ENCODE results near the gene MAGI1.

The MAGI1 gene

GRCh38 chr3:65443739-65444446 lies 594.8 kb downstream of the MAGI1 start:
- no peaks in the 10 kb centered on the region for H3K9me3 ChIP-seq (ENCODE audit: control insufficient read depth, insufficient read depth, low read length)
- no peak for DNase-seq (ENCODE audit: low read depth, low spot score)
- no peaks in the 10 kb centered on the region; the same call in 1 of the 2 replicates for H3K36me3 ChIP-seq (ENCODE audit: control insufficient read depth, insufficient read depth, low read length)
- no peak overlapping the region for H3K4me3 ChIP-seq (ENCODE audit: low read length)
- WGBS (ENCODE audit: insufficient coverage, insufficient read length) = no CpG with 5 or more reads among the region's 4 CpGs
- H3K27me3 ChIP-seq (ENCODE audit: control insufficient read depth, insufficient read depth, low read length) = no peaks in the 10 kb centered on the region
- 0 out of 2 replicates have a peak, but pooled peaks cover 1% of the 10 kb centered on the region for H3K4me1 ChIP-seq (ENCODE audit: control insufficient read depth, insufficient read depth, low read length)
- H3K27ac ChIP-seq (ENCODE audit: low read length) = no peak overlapping the region

- no peak overlapping the region for H3K27ac ChIP-seq (ENCODE audit: low read length)
- no peaks in the 10 kb centered on the region for H3K27me3 ChIP-seq (ENCODE audit: control insufficient read depth, insufficient read depth, low read length)
- peak; percentile 41 for DNase-seq (ENCODE audit: low read depth, low spot score)
- H3K9me3 ChIP-seq (ENCODE audit: control insufficient read depth, insufficient read depth, low read length) = no peaks in the 10 kb centered on the region
- H3K4me3 ChIP-seq (ENCODE audit: low read length) = no peak overlapping the region
- H3K36me3 ChIP-seq (ENCODE audit: control insufficient read depth, insufficient read depth, low read length) = no peaks in the 10 kb centered on the region; the same call in 1 of the 2 replicates
- WGBS (ENCODE audit: insufficient coverage, insufficient read length) = no CpG with 5 or more reads among the region's 6 CpGs
- 0 out of 2 replicates have a peak, but pooled peaks cover 1% of the 10 kb centered on the region for H3K4me1 ChIP-seq (ENCODE audit: control insufficient read depth, insufficient read depth, low read length)
These were observed 599.0 kb downstream of the MAGI1 start for GRCh38 chr3:65439641-65440284.

- WGBS (ENCODE audit: insufficient coverage, insufficient read length) = no CpG with 5 or more reads among the region's 1 CpG
- Histone ChIP-seq H3K27me3 (ENCODE audit: control insufficient read depth, insufficient read depth, low read length) (no peaks in the 10 kb centered on the region), H3K4me3 (ENCODE audit: low read length) (no peak overlapping the region), H3K36me3 (ENCODE audit: control insufficient read depth, insufficient read depth, low read length) (no peaks in the 10 kb centered on the region; the same call in 1 of the 2 replicates), H3K4me1 (ENCODE audit: control insufficient read depth, insufficient read depth, low read length) (no peaks in the 10 kb centered on the region), H3K27ac (ENCODE audit: low read length) (no peak overlapping the region), H3K9me3 (ENCODE audit: control insufficient read depth, insufficient read depth, low read length) (no peaks in the 10 kb centered on the region)
- no peak for DNase-seq (ENCODE audit: low read depth, low spot score)
These were observed 600.1 kb downstream of the MAGI1 start for GRCh38 chr3:65438612-65439011.

GRCh38 chr3:65438096-65438495 lies 600.6 kb downstream of the MAGI1 start:
- H3K9me3 ChIP-seq (ENCODE audit: control insufficient read depth, insufficient read depth, low read length) = no peaks in the 10 kb centered on the region
- DNase-seq (ENCODE audit: low read depth, low spot score) = no peak
- no CpG with 5 or more reads among the region's 3 CpGs for WGBS (ENCODE audit: insufficient coverage, insufficient read length)
- no peak overlapping the region for H3K4me3 ChIP-seq (ENCODE audit: low read length)
- no peaks in the 10 kb centered on the region for H3K4me1 ChIP-seq (ENCODE audit: control insufficient read depth, insufficient read depth, low read length)
- no peaks in the 10 kb centered on the region for H3K27me3 ChIP-seq (ENCODE audit: control insufficient read depth, insufficient read depth, low read length)
- H3K27ac ChIP-seq (ENCODE audit: low read length) = no peak overlapping the region
- no peaks in the 10 kb centered on the region; the same call in 1 of the 2 replicates for H3K36me3 ChIP-seq (ENCODE audit: control insufficient read depth, insufficient read depth, low read length)

- no peaks in the 10 kb centered on the region for H3K27me3 ChIP-seq (ENCODE audit: control insufficient read depth, insufficient read depth, low read length)
- H3K4me1 ChIP-seq (ENCODE audit: control insufficient read depth, insufficient read depth, low read length) = no peaks in the 10 kb centered on the region
- no CpG with 5 or more reads among the region's 1 CpG for WGBS (ENCODE audit: insufficient coverage, insufficient read length)
- no peak overlapping the region for H3K27ac ChIP-seq (ENCODE audit: low read length)
- no peaks in the 10 kb centered on the region for H3K9me3 ChIP-seq (ENCODE audit: control insufficient read depth, insufficient read depth, low read length)
- DNase-seq (ENCODE audit: low read depth, low spot score) = no peak
- H3K36me3 ChIP-seq (ENCODE audit: control insufficient read depth, insufficient read depth, low read length) = no peaks in the 10 kb centered on the region; the same call in 1 of the 2 replicates
- no peak overlapping the region for H3K4me3 ChIP-seq (ENCODE audit: low read length)
These were observed 602.1 kb downstream of the MAGI1 start for GRCh38 chr3:65436580-65436979.

- WGBS (ENCODE audit: insufficient coverage, insufficient read length) = no CpG with 5 or more reads among the region's 5 CpGs
These were observed 605.2 kb downstream of the MAGI1 start for GRCh38 chr3:65433480-65433879.

GRCh38 chr3:65432388-65433003 lies 606.2 kb downstream of the MAGI1 start:
- no peaks in the 10 kb centered on the region for H3K9me3 ChIP-seq (ENCODE audit: control insufficient read depth, insufficient read depth, low read length)
- no peak overlapping the region for H3K27ac ChIP-seq (ENCODE audit: low read length)
- no CpG with 5 or more reads among the region's 6 CpGs for WGBS (ENCODE audit: insufficient coverage, insufficient read length)
- H3K4me3 ChIP-seq (ENCODE audit: low read length) = no peak overlapping the region
- no peaks in the 10 kb centered on the region for H3K4me1 ChIP-seq (ENCODE audit: control insufficient read depth, insufficient read depth, low read length)
- H3K27me3 ChIP-seq (ENCODE audit: control insufficient read depth, insufficient read depth, low read length) = no peaks in the 10 kb centered on the region
- DNase-seq (ENCODE audit: low read depth, low spot score) = no peak
- H3K36me3 ChIP-seq (ENCODE audit: control insufficient read depth, insufficient read depth, low read length) = peaks cover 6% of the 10 kb centered on the region; the same call in 1 of the 2 replicates

More at GRCh38 chr3:65433480-65433879, 605.2 kb downstream of the MAGI1 start:
- Histone ChIP-seq H3K27me3 (ENCODE audit: control insufficient read depth, insufficient read depth, low read length) (no peaks in the 10 kb centered on the region), H3K4me3 (ENCODE audit: low read length) (no peak overlapping the region), H3K9me3 (ENCODE audit: control insufficient read depth, insufficient read depth, low read length) (no peaks in the 10 kb centered on the region), H3K27ac (ENCODE audit: low read length) (no peak overlapping the region), H3K36me3 (ENCODE audit: control insufficient read depth, insufficient read depth, low read length) (peaks cover 6% of the 10 kb centered on the region; the same call in 1 of the 2 replicates), H3K4me1 (ENCODE audit: control insufficient read depth, insufficient read depth, low read length) (no peaks in the 10 kb centered on the region)
- no peak for DNase-seq (ENCODE audit: low read depth, low spot score)

GRCh38 chr3:65425880-65426279 lies 612.8 kb downstream of the MAGI1 start:
- Histone ChIP-seq H3K27me3 (ENCODE audit: control insufficient read depth, insufficient read depth, low read length) (no peaks in the 10 kb centered on the region), H3K27ac (ENCODE audit: low read length) (no peak overlapping the region), H3K36me3 (ENCODE audit: control insufficient read depth, insufficient read depth, low read length) (peaks cover 6% of the 10 kb centered on the region; the same call in 1 of the 2 replicates), H3K4me1 (ENCODE audit: control insufficient read depth, insufficient read depth, low read length) (no peaks in the 10 kb centered on the region), H3K9me3 (ENCODE audit: control insufficient read depth, insufficient read depth, low read length) (no peaks in the 10 kb centered on the region), H3K4me3 (ENCODE audit: low read length) (no peak overlapping the region)
- no peak for DNase-seq (ENCODE audit: low read depth, low spot score)
- no CpG with 5 or more reads among the region's 3 CpGs for WGBS (ENCODE audit: insufficient coverage, insufficient read length)

GRCh38 chr3:65422154-65422553 lies 616.6 kb downstream of the MAGI1 start:
- WGBS (ENCODE audit: insufficient coverage, insufficient read length) = no CpG with 5 or more reads among the region's 3 CpGs
- H3K27ac ChIP-seq (ENCODE audit: low read length) = no peak overlapping the region
- no peaks in the 10 kb centered on the region for H3K36me3 ChIP-seq (ENCODE audit: control insufficient read depth, insufficient read depth, low read length)
- no peaks in the 10 kb centered on the region for H3K9me3 ChIP-seq (ENCODE audit: control insufficient read depth, insufficient read depth, low read length)
- no peak for DNase-seq (ENCODE audit: low read depth, low spot score)
- no peaks in the 10 kb centered on the region for H3K4me1 ChIP-seq (ENCODE audit: control insufficient read depth, insufficient read depth, low read length)
- no peak overlapping the region for H3K4me3 ChIP-seq (ENCODE audit: low read length)
- no peaks in the 10 kb centered on the region for H3K27me3 ChIP-seq (ENCODE audit: control insufficient read depth, insufficient read depth, low read length)

GRCh38 chr3:65419233-65419632 lies 619.5 kb downstream of the MAGI1 start:
- Histone ChIP-seq H3K27ac (ENCODE audit: low read length) (no peak overlapping the region), H3K9me3 (ENCODE audit: control insufficient read depth, insufficient read depth, low read length) (no peaks in the 10 kb centered on the region), H3K36me3 (ENCODE audit: control insufficient read depth, insufficient read depth, low read length) (no peaks in the 10 kb centered on the region), H3K4me3 (ENCODE audit: low read length) (no peak overlapping the region), H3K27me3 (ENCODE audit: control insufficient read depth, insufficient read depth, low read length) (no peaks in the 10 kb centered on the region), H3K4me1 (ENCODE audit: control insufficient read depth, insufficient read depth, low read length) (no peaks in the 10 kb centered on the region)
- no CpG with 5 or more reads among the region's 2 CpGs for WGBS (ENCODE audit: insufficient coverage, insufficient read length)
- DNase-seq (ENCODE audit: low read depth, low spot score) = no peak

Measured in iPS DF 6.9 (cell line).